GM06990 (cell line): Measurements from ENCODE around the gene SPATA31E1.
"Not testable (repeated sequence)": the region's sequence is repeated elsewhere in the genome, so short reads cannot be mapped to it uniquely, and the experiment has no call there.

ENCODE experiments used
- DNase-seq: peaks from one replicate; pipeline ENCODE4 v3.0.0-alpha.2; 2011; ENCODE audit not compliant: insufficient read length; ENCODE audit errors: extremely low read depth
- H3K27me3 ChIP-seq: replicated peaks from 2 replicates; pipeline ENCODE4 v1.6.0; 2011; ENCODE audit warnings: low read length; ENCODE audit not compliant: control insufficient read depth, insufficient read depth
- H3K36me3 ChIP-seq: 2 replicates; pipeline ENCODE4 v1.5.1; 2011; ENCODE audit warnings: low read length; ENCODE audit not compliant: control insufficient read depth, insufficient read depth
- H3K4me3 ChIP-seq: replicated peaks from 2 replicates; pipeline ENCODE4 v1.5.1; 2011; ENCODE audit warnings: low read depth, mild to moderate bottlenecking, control low read depth, low read length

Gene SPATA31E1

GRCh38 chr9:87937352-87937751 is 54.7 kb downstream of the SPATA31E1 start:
- not testable (repeated sequence) for DNase-seq, H3K27me3 ChIP-seq

GRCh38 chr9:87937918-87938317 is 55.2 kb downstream of the SPATA31E1 start:
- H3K27me3 ChIP-seq, H3K4me3 ChIP-seq, H3K36me3 ChIP-seq, DNase-seq: not testable (repeated sequence)

More at GRCh38 chr9:87937352-87937751, 54.7 kb downstream of the SPATA31E1 start:
- H3K4me3 ChIP-seq, H3K36me3 ChIP-seq: not testable (repeated sequence)

GRCh38 chr9:87938336-87938735 is 55.7 kb downstream of the SPATA31E1 start:
- not testable (repeated sequence) for H3K36me3 ChIP-seq, H3K27me3 ChIP-seq, DNase-seq, H3K4me3 ChIP-seq
